Measurements from ENCODE around the gene MPP7.

Gene MPP7

GRCh38 chr10:28307267-28307666, 4.4 kb upstream of the MPP7 start:
- TF ChIP-seq CTCF (IDR thresholded peaks at IDR 0.05; ENCODE audit: low read depth, low read length): no peak

GRCh38 chr10:28305553-28305952, 2.7 kb upstream of the MPP7 start:
- no peak overlapping the region for H3K4me3 ChIP-seq (replicated peaks in 1 of 2; ENCODE audit: low read depth in 2 of 2, low read length in 2 of 2)
- no peak for TF ChIP-seq CTCF (IDR thresholded peaks at IDR 0.05; ENCODE audit: low read depth, low read length)
- no peak for DNase-seq (ENCODE audit: low read depth in 2 of 2)

More at GRCh38 chr10:28307267-28307666, 4.4 kb upstream of the MPP7 start:
- no peak for DNase-seq (ENCODE audit: low read depth in 2 of 2)
- H3K4me3 ChIP-seq (replicated peaks in 1 of 2; ENCODE audit: low read depth in 2 of 2, low read length in 2 of 2): no peak overlapping the region

GRCh38 chr10:28304032-28304571, 1.2 kb upstream of the MPP7 start:
- TF ChIP-seq CTCF (IDR thresholded peaks at IDR 0.05; ENCODE audit: low read depth, low read length): no peak
- no peak for DNase-seq (ENCODE audit: low read depth in 2 of 2)
- no peak overlapping the region for H3K4me3 ChIP-seq (replicated peaks in 1 of 2; ENCODE audit: low read depth in 2 of 2, low read length in 2 of 2)

GRCh38 chr10:28302012-28302637, 739 bp downstream of the MPP7 start:
- TF ChIP-seq CTCF (IDR thresholded peaks at IDR 0.05; ENCODE audit: low read depth, low read length): no peak
- DNase-seq (ENCODE audit: low read depth in 2 of 2): peak; percentile 32 to 46
- peak overlapping the region; percentile 41 to 67 for H3K4me3 ChIP-seq (replicated peaks in 1 of 2; ENCODE audit: low read depth in 2 of 2, low read length in 2 of 2)

GRCh38 chr10:28300027-28300426, 2.8 kb downstream of the MPP7 start:
- no peak overlapping the region for H3K4me3 ChIP-seq (replicated peaks in 1 of 2; ENCODE audit: low read depth in 2 of 2, low read length in 2 of 2)
- TF ChIP-seq CTCF (IDR thresholded peaks at IDR 0.05; ENCODE audit: low read depth, low read length): no peak
- no peak for DNase-seq (ENCODE audit: low read depth in 2 of 2)

GRCh38 chr10:28298951-28299350, 3.9 kb downstream of the MPP7 start:
- DNase-seq (ENCODE audit: low read depth in 2 of 2): no peak
- H3K4me3 ChIP-seq (replicated peaks in 1 of 2; ENCODE audit: low read depth in 2 of 2, low read length in 2 of 2): no peak overlapping the region
- no peak for TF ChIP-seq CTCF (IDR thresholded peaks at IDR 0.05; ENCODE audit: low read depth, low read length)

- no peak for TF ChIP-seq CTCF (IDR thresholded peaks at IDR 0.05; ENCODE audit: low read depth, low read length)
- no peak for DNase-seq (ENCODE audit: low read depth in 2 of 2)
- no peak overlapping the region for H3K4me3 ChIP-seq (replicated peaks in 1 of 2; ENCODE audit: low read depth in 2 of 2, low read length in 2 of 2)
Measured at GRCh38 chr10:28296023-28296422, 6.8 kb downstream of the MPP7 start.

Data from cardiac fibroblast (primary cell).